GM19467 (cell line): Measurements from ENCODE around the gene SNURF.
"Not testable (repeated sequence)": the region's sequence is repeated elsewhere in the genome, so short reads cannot be mapped to it uniquely, and the experiment has no call there.

Source experiments
- ATAC-seq: cut with Tn5 transposase; IDR thresholded peaks from one replicate; pipeline ENCODE4 v1.9.1; 2021; ENCODE audit warnings: mild to moderate bottlenecking, moderate library complexity; ENCODE audit not compliant: unreplicated experiment

Gene SNURF

GRCh38 chr15:24966364-24967103, 11.7 kb downstream of the SNURF start:
- no peak for ATAC-seq

GRCh38 chr15:24971052-24971451, 16.3 kb downstream of the SNURF start:
- ATAC-seq: no peak

GRCh38 chr15:24971772-24972171, 17.0 kb downstream of the SNURF start:
- ATAC-seq: no peak

- ATAC-seq: not testable (repeated sequence)
Observed at GRCh38 chr15:24972707-24973106, 17.9 kb downstream of the SNURF start.

- no peak for ATAC-seq
Observed at GRCh38 chr15:24976932-24977331, 22.1 kb downstream of the SNURF start.

GRCh38 chr15:24977686-24978085, 22.9 kb downstream of the SNURF start:
- ATAC-seq: no peak

- no peak for ATAC-seq
Observed at GRCh38 chr15:24985224-24985623, 30.4 kb downstream of the SNURF start.

- ATAC-seq: no peak
Observed at GRCh38 chr15:24986653-24987052, 31.9 kb downstream of the SNURF start.
